C4-2B (cell line): Measurements from ENCODE around the gene ITPR2.

Experiments
- CTCF ChIP-seq: fragments of 450-650 bp; conservative IDR thresholded peaks from 2 replicates; pipeline ENCODE4 v1.5.1; 2017; ENCODE audit warnings: mild to moderate bottlenecking
- ZFX ChIP-seq: fragments of 450-650 bp; IDR thresholded peaks from 2 replicates; pipeline ENCODE4 v1.6.1; 2017

- TF ChIP-seq CTCF, result no peak
- TF ChIP-seq ZFX, result no peak
Observed at GRCh38 chr12:26361964-26362363, 471.0 kb downstream of the ITPR2 start.
